BLaER1 treated with 17β-estradiol and CSF1 and Interleukin-3, amounts not matched to agents 10 nM and 100 nM (cell line): ENCODE measurements around the gene PER2.

ENCODE experiments used
- H3K27ac ChIP-seq, 11 experiments: shearing (Covaris generic); formaldehyde crosslinking; 2 replicates each; pipeline ENCODE4 v1.8.1; 2022
- H3K27me3 ChIP-seq, 11 experiments: shearing (Covaris generic); formaldehyde crosslinking; 2 replicates each; pipeline ENCODE4 v1.8.1; 2022
- H3K36me3 ChIP-seq, 11 experiments: shearing (Covaris generic); formaldehyde crosslinking; 2 replicates each; pipeline ENCODE4 v1.8.1; 2022
- H3K4me1 ChIP-seq, 10 experiments: shearing (Covaris generic); formaldehyde crosslinking; 2 replicates each; pipeline ENCODE4 v1.8.1; 2022
- H3K4me2 ChIP-seq, 11 experiments: shearing (Covaris generic); formaldehyde crosslinking; 2 replicates each; pipeline ENCODE4 v1.8.1; 2022
- H3K4me3 ChIP-seq, 10 experiments: shearing (Covaris generic); formaldehyde crosslinking; 2 replicates each; pipeline ENCODE4 v1.8.1; 2022
- H3K9ac ChIP-seq, 11 experiments: shearing (Covaris generic); formaldehyde crosslinking; 2 replicates each; pipeline ENCODE4 v1.8.1; 2022
- H3K9me3 ChIP-seq, 11 experiments: shearing (Covaris generic); formaldehyde crosslinking; replicated peaks in 1 of 11; 2 replicates each; pipeline ENCODE4 v1.8.1; 2022
- H4K20me1 ChIP-seq, 11 experiments: shearing (Covaris generic); formaldehyde crosslinking; 2 replicates each; pipeline ENCODE4 v1.8.1; 2022
- Cebpa-rat ChIP-seq, 11 experiments: shearing (Covaris generic); IDR thresholded peaks; 2 replicates each; pipeline ENCODE4 v1.8.1; 2022

PER2 gene

DNA sequence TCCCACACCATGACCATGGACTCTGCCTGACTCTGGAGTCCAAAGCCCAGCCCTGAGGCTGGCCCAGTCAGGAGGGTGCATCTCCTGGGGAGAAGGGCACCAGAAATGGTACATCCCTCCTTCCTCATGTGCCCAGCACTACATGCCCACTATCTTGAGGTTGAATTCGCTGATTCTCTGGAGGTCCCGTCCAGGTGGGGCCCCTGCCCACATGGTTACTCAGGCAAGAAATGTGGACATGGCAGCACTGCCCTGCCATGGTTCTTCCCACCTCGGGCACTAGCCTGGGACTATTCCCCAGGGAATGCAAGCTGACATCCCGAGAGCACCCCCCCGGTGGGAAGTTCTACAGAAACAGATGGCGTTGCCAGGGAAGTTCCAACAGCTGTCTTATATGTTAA, 33.3 kb downstream of the PER2 start:
- no peak overlapping the region for H3K4me3 ChIP-seq
- H3K9me3 ChIP-seq: no peaks in the 10 kb centered on the region
- peak overlapping the region in 3 of 11 experiments; percentile 1 to 28 (median 19); a peak in 3 of 22 replicates for H3K9ac ChIP-seq
- TF ChIP-seq Cebpa-rat (IDR thresholded peaks at IDR 0.05): no peak
- peaks cover 0 to 43% (median 8%) of the 10 kb centered on the region in 11 experiments; a peak in 10 of 22 replicates for H4K20me1 ChIP-seq
- H3K36me3 ChIP-seq: peaks cover 78 to 96% (median 89%) of the 10 kb centered on the region in 11 experiments
- peaks cover 0 to 48% (median 34%) of the 10 kb centered on the region in 10 experiments; a peak in 17 of 20 replicates for H3K4me1 ChIP-seq
- H3K27me3 ChIP-seq: no peaks in the 10 kb centered on the region
- H3K4me2 ChIP-seq: peak overlapping the region in 8 of 11 experiments; percentile 31 to 68 (median 58); a peak in 16 of 22 replicates
- H3K27ac ChIP-seq: peak overlapping the region in 1 of 11 experiments; percentile 8; a peak in 1 of 22 replicates

- H3K27ac ChIP-seq: no peak overlapping the region
- H3K9ac ChIP-seq: peak overlapping the region in 1 of 11 experiments; percentile 19; a peak in 2 of 22 replicates
- no peaks in the 10 kb centered on the region for H3K9me3 ChIP-seq
- peaks cover 0 to 41% (median 7%) of the 10 kb centered on the region in 11 experiments; a peak in 10 of 22 replicates for H4K20me1 ChIP-seq
- H3K27me3 ChIP-seq: no peaks in the 10 kb centered on the region
- H3K36me3 ChIP-seq: peaks cover 80 to 98% (median 93%) of the 10 kb centered on the region in 11 experiments
- H3K4me3 ChIP-seq: no peak overlapping the region
- TF ChIP-seq Cebpa-rat (IDR thresholded peaks at IDR 0.05): no peak
- peaks cover 0 to 41% (median 31%) of the 10 kb centered on the region in 10 experiments; a peak in 17 of 20 replicates for H3K4me1 ChIP-seq
- peak overlapping the region in 7 of 11 experiments; percentile 48 to 68 (median 60); a peak in 13 of 22 replicates for H3K4me2 ChIP-seq
These were observed 34.2 kb downstream of the PER2 start for GRCh38 chr2:238254095-238254723.

DNA sequence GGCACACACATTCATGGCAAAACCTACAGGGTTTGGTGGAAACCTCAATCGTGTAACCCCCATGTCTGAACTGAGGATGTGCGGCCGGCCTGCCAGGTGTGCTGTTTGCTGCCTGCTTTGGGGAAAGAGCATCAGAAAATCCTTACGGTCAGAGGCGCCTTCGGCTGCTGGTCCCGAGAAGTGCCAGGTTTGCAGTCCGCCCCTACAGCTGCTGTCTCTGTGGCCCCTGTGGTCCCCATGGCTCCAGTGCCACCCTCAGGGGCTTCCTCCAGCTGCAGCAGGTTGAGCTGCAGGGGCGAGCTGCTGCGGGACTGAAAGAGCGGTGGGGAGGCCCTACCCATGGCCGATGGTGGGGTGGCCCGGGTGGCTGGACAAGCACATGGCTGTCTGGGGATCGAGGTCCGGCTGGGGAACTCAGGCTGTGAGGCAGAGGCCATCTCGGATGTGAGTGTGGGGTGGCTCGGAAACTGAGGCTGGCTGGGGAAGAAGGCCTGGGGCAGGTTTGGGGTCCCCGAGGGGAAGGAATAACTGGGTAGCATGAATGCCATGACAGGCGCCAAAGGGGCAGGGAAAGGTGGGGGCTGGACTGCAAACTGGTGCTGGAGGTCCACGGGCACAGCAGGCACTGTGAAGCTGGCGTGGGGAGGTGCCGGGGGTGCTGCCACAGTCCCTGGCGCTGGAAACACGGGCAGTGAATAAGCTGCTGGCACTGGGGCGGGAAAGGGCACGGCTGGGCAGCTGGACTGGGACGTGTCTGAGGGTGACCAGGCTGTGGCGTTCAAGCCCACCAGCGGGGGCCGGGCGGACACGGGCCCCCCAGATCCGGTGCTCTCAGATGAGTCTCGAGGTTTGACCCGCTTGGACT, 35.4 kb downstream of the PER2 start:
- Histone ChIP-seq H3K9me3 (no peaks in the 10 kb centered on the region), H3K4me3 (no peak overlapping the region), H3K27me3 (no peaks in the 10 kb centered on the region), H3K4me2 (no peak overlapping the region), H3K36me3 (peaks cover 68 to 92% (median 88%) of the 10 kb centered on the region in 11 experiments), H3K9ac (no peak overlapping the region), H3K4me1 (peaks cover 0 to 46% (median 36%) of the 10 kb centered on the region in 10 experiments; a peak in 17 of 20 replicates), H4K20me1 (peaks cover 0 to 29% (median 7%) of the 10 kb centered on the region in 11 experiments; a peak in 10 of 22 replicates), H3K27ac (no peak overlapping the region)
- no peak for TF ChIP-seq Cebpa-rat (IDR thresholded peaks at IDR 0.05)

GRCh38 chr2:238251986-238252385, 36.4 kb downstream of the PER2 start:
- H3K4me3 ChIP-seq: no peak overlapping the region
- peaks cover 0 to 27% (median 7%) of the 10 kb centered on the region in 11 experiments; a peak in 10 of 22 replicates for H4K20me1 ChIP-seq
- no peak overlapping the region for H3K9ac ChIP-seq
- peaks cover 0 to 49% (median 35%) of the 10 kb centered on the region in 10 experiments; a peak in 17 of 20 replicates for H3K4me1 ChIP-seq
- H3K36me3 ChIP-seq: peaks cover 64 to 92% (median 88%) of the 10 kb centered on the region in 11 experiments
- no peaks in the 10 kb centered on the region for H3K27me3 ChIP-seq
- H3K9me3 ChIP-seq: no peaks in the 10 kb centered on the region
- H3K27ac ChIP-seq: no peak overlapping the region
- TF ChIP-seq Cebpa-rat (IDR thresholded peaks at IDR 0.05): no peak
- H3K4me2 ChIP-seq: no peak overlapping the region

GRCh38 chr2:238251331-238251730, 37.1 kb downstream of the PER2 start:
- no peak for TF ChIP-seq Cebpa-rat (IDR thresholded peaks at IDR 0.05)
- H3K27me3 ChIP-seq: no peaks in the 10 kb centered on the region
- H3K9ac ChIP-seq: 0 out of 22 replicates have a peak overlapping the region, but pooled peaks of 1 of the 11 experiments have one; percentile 18
- peaks cover 0 to 25% (median 7%) of the 10 kb centered on the region in 11 experiments; a peak in 10 of 22 replicates for H4K20me1 ChIP-seq
- H3K36me3 ChIP-seq: peaks cover 64 to 93% (median 89%) of the 10 kb centered on the region in 11 experiments
- no peaks in the 10 kb centered on the region for H3K9me3 ChIP-seq
- no peak overlapping the region for H3K27ac ChIP-seq
- H3K4me2 ChIP-seq: no peak overlapping the region
- H3K4me1 ChIP-seq: peaks cover 0 to 47% (median 31%) of the 10 kb centered on the region in 10 experiments; a peak in 17 of 20 replicates
- no peak overlapping the region for H3K4me3 ChIP-seq

DNA sequence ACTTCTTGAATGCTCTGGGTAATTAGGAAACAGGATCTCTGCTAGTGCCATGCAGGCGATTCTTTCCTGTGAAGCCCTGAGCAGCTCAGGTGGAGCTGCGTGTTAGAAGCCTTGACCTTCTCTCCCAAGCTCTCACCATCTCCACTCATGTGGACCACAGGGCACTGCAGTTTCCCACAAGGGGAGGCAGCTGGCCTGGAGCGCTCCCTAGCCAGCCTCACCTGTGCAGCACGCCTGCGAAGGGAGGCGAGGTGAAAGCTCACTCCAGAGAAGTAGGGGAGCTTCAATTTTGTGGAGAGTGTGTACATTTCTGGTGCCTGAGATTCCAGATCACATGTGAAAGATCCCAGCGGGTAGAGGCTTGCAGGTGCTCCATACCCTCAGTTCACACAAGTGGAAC, 37.5 kb downstream of the PER2 start:
- TF ChIP-seq Cebpa-rat (IDR thresholded peaks at IDR 0.05): no peak
- H3K4me2 ChIP-seq: no peak overlapping the region
- peaks cover 0 to 47% (median 30%) of the 10 kb centered on the region in 10 experiments; a peak in 17 of 20 replicates for H3K4me1 ChIP-seq
- peaks cover 0 to 25% (median 3%) of the 10 kb centered on the region in 11 experiments; a peak in 9 of 22 replicates for H4K20me1 ChIP-seq
- H3K9ac ChIP-seq: 0 out of 22 replicates have a peak overlapping the region, but pooled peaks of 1 of the 11 experiments have one; percentile 18
- H3K27me3 ChIP-seq: no peaks in the 10 kb centered on the region
- peaks cover 63 to 93% (median 89%) of the 10 kb centered on the region in 11 experiments for H3K36me3 ChIP-seq
- H3K27ac ChIP-seq: no peak overlapping the region
- H3K4me3 ChIP-seq: no peak overlapping the region
- H3K9me3 ChIP-seq: no peaks in the 10 kb centered on the region

DNA sequence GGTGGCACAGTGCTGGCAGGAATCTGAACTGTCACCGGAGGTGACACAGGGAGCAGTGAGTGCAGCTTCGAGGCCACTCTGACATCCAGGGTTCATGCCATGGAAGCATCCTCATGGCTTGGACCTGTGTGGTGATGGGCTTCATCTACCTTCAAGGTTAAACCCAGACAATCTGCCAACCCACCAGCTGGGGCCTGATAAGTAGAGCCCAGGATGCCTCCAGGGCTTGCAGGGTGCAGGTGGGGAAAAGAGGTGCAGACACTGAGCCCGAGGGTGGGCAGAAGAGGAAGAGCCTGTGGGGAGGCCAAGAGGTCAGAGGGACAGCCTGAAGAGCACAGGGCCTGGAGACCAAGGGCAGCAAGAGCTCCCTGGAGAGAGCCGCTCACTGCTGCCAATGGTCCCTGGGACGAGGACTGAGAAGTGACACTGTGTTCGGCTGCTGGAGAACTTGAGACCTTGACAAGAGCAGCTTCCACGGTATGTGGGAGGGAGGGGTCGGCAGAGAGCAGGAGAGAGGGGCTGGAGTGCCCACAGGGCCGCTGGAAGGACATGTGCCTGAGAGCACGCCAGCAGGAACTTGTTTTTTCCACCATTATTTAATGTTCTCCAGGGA, 40.5 kb downstream of the PER2 start:
- Histone ChIP-seq H3K27ac (peak overlapping the region in 2 of 11 experiments; percentile 12 to 26; a peak in 3 of 22 replicates), H3K4me1 (peaks cover 0 to 56% (median 35%) of the 10 kb centered on the region in 10 experiments; a peak in 18 of 20 replicates), H3K36me3 (peaks cover 45 to 79% (median 70%) of the 10 kb centered on the region in 11 experiments), H3K9ac (no peak overlapping the region; a peak in 1 of 22 replicates), H4K20me1 (peaks cover 0 to 10% (median 0%) of the 10 kb centered on the region in 11 experiments; a peak in 4 of 22 replicates), H3K4me2 (peak overlapping the region in 4 of 11 experiments; percentile 11 to 34 (median 26); a peak in 5 of 22 replicates), H3K4me3 (no peak overlapping the region), H3K9me3 (no peaks in the 10 kb centered on the region), H3K27me3 (no peaks in the 10 kb centered on the region)
- TF ChIP-seq Cebpa-rat (IDR thresholded peaks at IDR 0.05): no peak
